Keratinocyte (primary cell): ENCODE measurements around the gene SKOR1.

Source experiments
- EZH2 ChIP-seq: IDR thresholded peaks from one replicate; pipeline ENCODE4 v1.6.1; 2012; ENCODE audit warnings: inconsistent platforms, mild to moderate bottlenecking, low read length, moderate library complexity
- TF ChIP-seq, protein P1 (sequence below), 3 experiments: IDR thresholded peaks in 1 of 3; conservative IDR thresholded peaks in 1 of 3; optimal IDR thresholded peaks in 1 of 3; 2 replicates in 2 of 3; 3 replicates in 1 of 3; pipeline versions ENCODE3 to v1.5.1; 2011; ENCODE audit warnings: low read length in 3 of 3, mild to moderate bottlenecking in 3 of 3, moderate library complexity in 2 of 3, control low read depth in 1 of 3, inconsistent platforms in 1 of 3; ENCODE audit not compliant: insufficient read depth in 2 of 3; ENCODE audit errors: extremely low read depth in 1 of 3

DNA sequence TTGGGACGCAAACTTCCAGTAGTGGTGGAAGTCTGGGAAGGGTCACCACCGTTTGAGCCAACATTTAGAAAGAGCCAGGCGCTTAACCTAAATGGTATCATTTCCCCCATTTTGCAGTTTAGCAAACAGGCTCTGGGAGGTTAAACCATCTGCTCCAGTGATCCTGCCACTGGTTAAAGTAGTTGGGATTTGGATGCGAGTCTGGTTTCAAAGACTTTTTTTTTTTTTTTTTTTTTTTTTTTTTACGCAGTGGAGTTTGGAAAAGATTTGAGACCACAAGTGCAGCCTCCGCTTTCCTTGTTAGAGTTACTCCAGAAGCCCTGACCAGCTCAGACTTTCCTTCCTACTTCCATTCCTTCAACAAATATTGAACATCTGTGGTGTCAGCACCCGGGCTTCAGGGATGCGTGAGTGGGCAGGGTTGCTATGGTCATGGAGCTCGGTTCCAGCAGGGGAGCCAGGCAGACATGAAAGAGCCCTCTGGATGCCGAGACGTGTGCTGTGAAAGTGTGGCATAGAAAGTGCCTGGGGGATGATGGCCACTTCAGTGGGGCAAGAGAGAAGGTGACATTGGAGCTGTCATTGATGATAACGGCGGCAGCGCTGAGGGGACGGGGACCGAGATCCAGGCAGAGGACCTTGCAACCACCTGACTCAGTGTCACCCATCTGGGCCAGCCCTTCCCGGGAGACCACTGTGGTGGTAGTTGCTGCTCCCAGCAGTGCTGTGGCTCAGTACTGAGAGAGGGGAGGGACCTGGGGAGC lies 15.6 kb downstream of the SKOR1 start:
- TF ChIP-seq, protein P1, sequence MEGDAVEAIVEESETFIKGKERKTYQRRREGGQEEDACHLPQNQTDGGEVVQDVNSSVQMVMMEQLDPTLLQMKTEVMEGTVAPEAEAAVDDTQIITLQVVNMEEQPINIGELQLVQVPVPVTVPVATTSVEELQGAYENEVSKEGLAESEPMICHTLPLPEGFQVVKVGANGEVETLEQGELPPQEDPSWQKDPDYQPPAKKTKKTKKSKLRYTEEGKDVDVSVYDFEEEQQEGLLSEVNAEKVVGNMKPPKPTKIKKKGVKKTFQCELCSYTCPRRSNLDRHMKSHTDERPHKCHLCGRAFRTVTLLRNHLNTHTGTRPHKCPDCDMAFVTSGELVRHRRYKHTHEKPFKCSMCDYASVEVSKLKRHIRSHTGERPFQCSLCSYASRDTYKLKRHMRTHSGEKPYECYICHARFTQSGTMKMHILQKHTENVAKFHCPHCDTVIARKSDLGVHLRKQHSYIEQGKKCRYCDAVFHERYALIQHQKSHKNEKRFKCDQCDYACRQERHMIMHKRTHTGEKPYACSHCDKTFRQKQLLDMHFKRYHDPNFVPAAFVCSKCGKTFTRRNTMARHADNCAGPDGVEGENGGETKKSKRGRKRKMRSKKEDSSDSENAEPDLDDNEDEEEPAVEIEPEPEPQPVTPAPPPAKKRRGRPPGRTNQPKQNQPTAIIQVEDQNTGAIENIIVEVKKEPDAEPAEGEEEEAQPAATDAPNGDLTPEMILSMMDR (optimal IDR thresholded peaks at IDR 0.05 in 1 of 3, IDR thresholded peaks at IDR 0.05 in 1 of 3, conservative IDR thresholded peaks at IDR 0.05 in 1 of 3; ENCODE audit: extremely low read depth in 1 of 3, insufficient read depth in 2 of 3, low read length in 3 of 3) = no peak
- TF ChIP-seq EZH2 = no peak
